HEK293 (cell line): ENCODE results near the gene DDX42.
A peak's percentile ranks its signal among the peaks of the same experiment; 100 is the strongest.

Source experiments
- FEZF1 ChIP-seq: fragments of 450-650 bp; formaldehyde crosslinking; IDR thresholded peaks from 2 replicates; pipeline ENCODE4 v1.5.1; 2016; ENCODE audit warnings: missing biosample characterization, missing genetic modification characterization
- GLIS1 ChIP-seq: fragments of 450-650 bp; formaldehyde crosslinking; IDR thresholded peaks from 2 replicates; pipeline ENCODE4 v1.5.1; 2016; ENCODE audit warnings: missing biosample characterization, missing genetic modification characterization
- HOXD13 ChIP-seq: sonication (generic); formaldehyde crosslinking; IDR thresholded peaks from 2 replicates; pipeline ENCODE4 v1.8.0; 2022; ENCODE audit warnings: missing genetic modification reagents, borderline replicate concordance
- KLF1 ChIP-seq: fragments of 450-650 bp; formaldehyde crosslinking; IDR thresholded peaks from 2 replicates; pipeline ENCODE4 v1.5.1; 2016; ENCODE audit warnings: missing biosample characterization, missing genetic modification characterization
- KLF7 ChIP-seq: fragments of 450-650 bp; formaldehyde crosslinking; IDR thresholded peaks from 2 replicates; pipeline ENCODE4 v1.5.1; 2016; ENCODE audit warnings: missing biosample characterization, missing genetic modification characterization, borderline replicate concordance
- PRDM1 ChIP-seq: fragments of 450-650 bp; formaldehyde crosslinking; IDR thresholded peaks from 2 replicates; pipeline ENCODE4; 2016; ENCODE audit warnings: missing biosample characterization, missing genetic modification characterization
- WT1 ChIP-seq: fragments of 450-650 bp; formaldehyde crosslinking; IDR thresholded peaks from 2 replicates; pipeline ENCODE4 v1.5.1; 2016; ENCODE audit warnings: missing biosample characterization, missing genetic modification characterization
- ZEB2 ChIP-seq: fragments of 450-650 bp; formaldehyde crosslinking; IDR thresholded peaks from 2 replicates; pipeline ENCODE4 v1.5.1; 2016; ENCODE audit warnings: missing biosample characterization, missing genetic modification characterization
- ZNF138 ChIP-seq: fragments of 450-650 bp; formaldehyde crosslinking; IDR thresholded peaks from 2 replicates; pipeline ENCODE4 v1.5.1; 2016; ENCODE audit warnings: missing biosample characterization, missing genetic modification characterization, borderline replicate concordance
- ZNF140 ChIP-seq: fragments of 450-650 bp; formaldehyde crosslinking; IDR thresholded peaks from 2 replicates; pipeline ENCODE4 v1.5.1; 2016; ENCODE audit warnings: missing biosample characterization, missing genetic modification characterization
- ZNF16 ChIP-seq: fragments of 450-650 bp; formaldehyde crosslinking; IDR thresholded peaks from 2 replicates; pipeline ENCODE4 v1.5.1; 2016; ENCODE audit warnings: low read depth, missing biosample characterization, missing genetic modification characterization
- ZNF184 ChIP-seq: fragments of 450-650 bp; IDR thresholded peaks from 2 replicates; pipeline ENCODE4 v1.5.1; 2018; ENCODE audit warnings: missing biosample characterization, mild to moderate bottlenecking, missing genetic modification characterization
- ZNF2 ChIP-seq: fragments of 450-650 bp; formaldehyde crosslinking; IDR thresholded peaks from 2 replicates; pipeline ENCODE4 v1.5.1; 2016; ENCODE audit warnings: missing biosample characterization, missing genetic modification characterization
- ZNF221 ChIP-seq: fragments of 450-650 bp; formaldehyde crosslinking; IDR thresholded peaks from 2 replicates; pipeline ENCODE4 v1.5.1; 2017; ENCODE audit warnings: missing biosample characterization, missing genetic modification characterization, borderline replicate concordance
- ZNF416 ChIP-seq: fragments of 450-650 bp; formaldehyde crosslinking; IDR thresholded peaks from 2 replicates; pipeline ENCODE4 v1.5.1; 2016; ENCODE audit warnings: missing biosample characterization, missing genetic modification characterization
- ZNF514 ChIP-seq: fragments of 450-650 bp; formaldehyde crosslinking; IDR thresholded peaks from 2 replicates; pipeline ENCODE4 v1.5.1; 2016; ENCODE audit warnings: missing biosample characterization, missing genetic modification characterization
- ZNF529 ChIP-seq: fragments of 450-650 bp; formaldehyde crosslinking; IDR thresholded peaks from 2 replicates; pipeline ENCODE4 v1.5.1; 2017; ENCODE audit warnings: missing genetic modification characterization, missing biosample characterization; ENCODE audit not compliant: insufficient replicate concordance
- ZNF560 ChIP-seq: fragments of 450-650 bp; formaldehyde crosslinking; IDR thresholded peaks from 2 replicates; pipeline ENCODE4 v1.5.1; 2017; ENCODE audit warnings: missing biosample characterization, missing genetic modification characterization, borderline replicate concordance
- ZNF585B ChIP-seq: fragments of 450-650 bp; formaldehyde crosslinking; IDR thresholded peaks from 2 replicates; pipeline ENCODE4 v1.5.1; 2016; ENCODE audit warnings: missing biosample characterization, missing genetic modification characterization
- ZNF654 ChIP-seq: fragments of 450-650 bp; formaldehyde crosslinking; IDR thresholded peaks from 2 replicates; pipeline ENCODE4 v1.5.1; 2016; ENCODE audit warnings: low read depth, missing biosample characterization, missing genetic modification characterization
- ZNF658 ChIP-seq: fragments of 450-650 bp; formaldehyde crosslinking; IDR thresholded peaks from 2 replicates; pipeline ENCODE4; 2016; ENCODE audit warnings: missing biosample characterization, missing genetic modification characterization
- ZNF701 ChIP-seq: fragments of 450-650 bp; formaldehyde crosslinking; IDR thresholded peaks from 2 replicates; pipeline ENCODE4 v1.5.1; 2016; ENCODE audit warnings: missing biosample characterization, missing genetic modification characterization
- ZNF777 ChIP-seq: fragments of 450-650 bp; formaldehyde crosslinking; IDR thresholded peaks from 2 replicates; pipeline ENCODE4 v1.5.1; 2017; ENCODE audit warnings: missing biosample characterization, missing genetic modification characterization, borderline replicate concordance
- ZNF785 ChIP-seq: fragments of 450-650 bp; formaldehyde crosslinking; IDR thresholded peaks from 2 replicates; pipeline ENCODE4 v1.5.1; 2016; ENCODE audit warnings: missing biosample characterization, missing genetic modification characterization
- ZNF792 ChIP-seq: fragments of 450-650 bp; formaldehyde crosslinking; IDR thresholded peaks from 2 replicates; pipeline ENCODE4 v1.5.1; 2016; ENCODE audit warnings: missing biosample characterization, missing genetic modification characterization
- TF ChIP-seq, protein P1 (sequence below): fragments of 450-650 bp; formaldehyde crosslinking; IDR thresholded peaks from 2 replicates; pipeline ENCODE4 v1.5.1; 2016; ENCODE audit warnings: missing biosample characterization, missing genetic modification characterization, borderline replicate concordance
- TF ChIP-seq, protein P2 (sequence below): fragments of 450-650 bp; IDR thresholded peaks from 2 replicates; pipeline ENCODE4 v1.5.1; 2018; ENCODE audit warnings: missing biosample characterization, mild to moderate bottlenecking, missing genetic modification characterization
- TF ChIP-seq, protein P3 (sequence below): fragments of 450-650 bp; formaldehyde crosslinking; IDR thresholded peaks from 2 replicates; pipeline ENCODE4 v1.5.1; 2017; ENCODE audit warnings: missing biosample characterization, missing genetic modification characterization
- TF ChIP-seq, protein P4 (sequence below): fragments of 450-650 bp; formaldehyde crosslinking; IDR thresholded peaks from 2 replicates; pipeline ENCODE4 v1.5.1; 2016; ENCODE audit warnings: missing biosample characterization, missing genetic modification characterization
- TF ChIP-seq, protein P5 (sequence below): fragments of 450-650 bp; formaldehyde crosslinking; IDR thresholded peaks from 2 replicates; pipeline ENCODE4 v1.5.1; 2016; ENCODE audit warnings: missing biosample characterization, missing genetic modification characterization
- TF ChIP-seq, protein P6 (sequence below): fragments of 450-650 bp; formaldehyde crosslinking; optimal IDR thresholded peaks from 2 replicates; pipeline ENCODE3; 2016; ENCODE audit warnings: missing biosample characterization, mild to moderate bottlenecking, missing genetic modification characterization

The DDX42 gene

DNA sequence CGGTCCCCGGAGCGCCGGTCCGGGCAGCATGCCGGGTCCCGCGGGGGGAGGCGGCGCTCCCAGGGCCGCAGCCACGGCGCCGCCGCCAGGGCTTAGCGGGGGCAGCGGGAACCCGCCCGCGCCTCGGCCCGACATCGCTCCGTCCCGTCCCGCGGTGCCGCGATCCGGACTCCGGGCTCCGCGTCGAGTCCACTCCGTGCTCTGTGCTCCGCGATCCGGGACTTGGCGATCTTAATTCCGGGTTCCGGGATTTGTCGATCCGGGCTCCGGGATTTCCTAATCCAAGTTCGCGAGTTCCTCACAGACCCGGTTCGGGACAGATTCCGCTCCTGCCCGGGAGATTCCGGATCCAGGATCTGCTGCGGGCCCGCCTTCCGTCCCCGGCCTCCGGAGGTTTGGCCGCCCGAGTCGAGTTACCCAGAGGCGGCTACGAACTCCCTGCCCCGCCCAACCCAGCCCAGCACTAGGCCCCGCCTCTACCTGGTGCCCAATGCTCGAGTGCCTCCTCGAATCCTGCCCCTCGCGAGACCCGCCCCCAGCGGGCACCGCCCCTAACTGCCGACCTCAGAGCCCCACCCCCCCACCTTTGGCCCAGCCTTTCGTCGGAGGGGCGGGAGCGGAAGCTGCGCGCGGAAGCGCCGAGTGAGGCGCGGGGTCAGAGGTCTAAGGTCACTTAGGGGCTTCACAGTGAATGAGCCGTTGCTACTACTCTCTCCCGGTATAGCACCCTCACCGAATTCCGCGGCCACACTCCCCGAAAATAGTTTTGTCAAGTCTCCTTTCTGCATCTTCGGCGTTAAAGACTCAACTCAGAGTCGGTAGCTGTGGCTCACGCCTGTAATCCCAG, 68.8 kb downstream of the DDX42 start, which contains the start of gene SMARCD2 (continued):
- TF ChIP-seq ZNF514 (tag by site-specific recombination) (no peak), PRDM1 (tag by site-specific recombination) (peak; percentile 74), ZNF658 (tag by site-specific recombination) (0 out of 2 replicates have a peak, but pooled peaks have one; percentile 77), ZNF16 (tag by site-specific recombination) (no peak), GLIS1 (tag by site-specific recombination) (peak; percentile 62; the same call in 1 of the 2 replicates), KLF7 (tag by site-specific recombination) (peak; percentile 95), ZNF560 (tag by site-specific recombination) (no peak), WT1 (tag by site-specific recombination) (peak; percentile 58), ZNF138 (tag by site-specific recombination) (no peak), ZNF792 (0 out of 2 replicates have a peak, but pooled peaks have one; percentile 45), ZNF701 (tag by site-specific recombination) (peak; percentile 49; the same call in 1 of the 2 replicates), ZNF585B (tag by site-specific recombination) (peak; percentile 28), ZEB2 (tag by site-specific recombination) (peak; percentile 98), ZNF2 (tag by site-specific recombination) (peak; percentile 72), ZNF777 (no peak), KLF1 (peak; percentile 78), ZNF184 (tag by site-specific recombination) (peak; percentile 96), ZNF785 (peak; percentile 97), ZNF654 (peak; percentile 30), FEZF1 (peak; percentile 34; the same call in 1 of the 2 replicates), HOXD13 (CRISPR knock-in tag) (no peak), ZNF529 (tag by site-specific recombination) (no peak), ZNF140 (tag by site-specific recombination) (no peak), ZNF416 (tag by site-specific recombination) (no peak), ZNF221 (tag by site-specific recombination) (peak; percentile 99)
- TF ChIP-seq, protein P1, sequence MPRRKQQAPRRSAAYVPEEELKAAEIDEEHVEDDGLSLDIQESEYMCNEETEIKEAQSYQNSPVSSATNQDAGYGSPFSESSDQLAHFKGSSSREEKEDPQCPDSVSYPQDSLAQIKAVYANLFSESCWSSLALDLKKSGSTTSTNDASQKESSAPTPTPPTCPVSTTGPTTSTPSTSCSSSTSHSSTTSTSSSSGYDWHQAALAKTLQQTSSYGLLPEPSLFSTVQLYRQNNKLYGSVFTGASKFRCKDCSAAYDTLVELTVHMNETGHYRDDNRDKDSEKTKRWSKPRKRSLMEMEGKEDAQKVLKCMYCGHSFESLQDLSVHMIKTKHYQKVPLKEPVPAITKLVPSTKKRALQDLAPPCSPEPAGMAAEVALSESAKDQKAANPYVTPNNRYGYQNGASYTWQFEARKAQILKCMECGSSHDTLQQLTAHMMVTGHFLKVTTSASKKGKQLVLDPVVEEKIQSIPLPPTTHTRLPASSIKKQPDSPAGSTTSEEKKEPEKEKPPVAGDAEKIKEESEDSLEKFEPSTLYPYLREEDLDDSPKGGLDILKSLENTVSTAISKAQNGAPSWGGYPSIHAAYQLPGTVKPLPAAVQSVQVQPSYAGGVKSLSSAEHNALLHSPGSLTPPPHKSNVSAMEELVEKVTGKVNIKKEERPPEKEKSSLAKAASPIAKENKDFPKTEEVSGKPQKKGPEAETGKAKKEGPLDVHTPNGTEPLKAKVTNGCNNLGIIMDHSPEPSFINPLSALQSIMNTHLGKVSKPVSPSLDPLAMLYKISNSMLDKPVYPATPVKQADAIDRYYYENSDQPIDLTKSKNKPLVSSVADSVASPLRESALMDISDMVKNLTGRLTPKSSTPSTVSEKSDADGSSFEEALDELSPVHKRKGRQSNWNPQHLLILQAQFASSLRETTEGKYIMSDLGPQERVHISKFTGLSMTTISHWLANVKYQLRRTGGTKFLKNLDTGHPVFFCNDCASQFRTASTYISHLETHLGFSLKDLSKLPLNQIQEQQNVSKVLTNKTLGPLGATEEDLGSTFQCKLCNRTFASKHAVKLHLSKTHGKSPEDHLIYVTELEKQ (tag by site-specific recombination) = peak; percentile 93; the same call in 1 of the 2 replicates
- TF ChIP-seq, protein P2, sequence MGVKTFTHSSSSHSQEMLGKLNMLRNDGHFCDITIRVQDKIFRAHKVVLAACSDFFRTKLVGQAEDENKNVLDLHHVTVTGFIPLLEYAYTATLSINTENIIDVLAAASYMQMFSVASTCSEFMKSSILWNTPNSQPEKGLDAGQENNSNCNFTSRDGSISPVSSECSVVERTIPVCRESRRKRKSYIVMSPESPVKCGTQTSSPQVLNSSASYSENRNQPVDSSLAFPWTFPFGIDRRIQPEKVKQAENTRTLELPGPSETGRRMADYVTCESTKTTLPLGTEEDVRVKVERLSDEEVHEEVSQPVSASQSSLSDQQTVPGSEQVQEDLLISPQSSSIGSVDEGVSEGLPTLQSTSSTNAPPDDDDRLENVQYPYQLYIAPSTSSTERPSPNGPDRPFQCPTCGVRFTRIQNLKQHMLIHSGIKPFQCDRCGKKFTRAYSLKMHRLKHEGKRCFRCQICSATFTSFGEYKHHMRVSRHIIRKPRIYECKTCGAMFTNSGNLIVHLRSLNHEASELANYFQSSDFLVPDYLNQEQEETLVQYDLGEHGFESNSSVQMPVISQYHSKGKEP (tag by site-specific recombination) = peak; percentile 96
- TF ChIP-seq, protein P3, sequence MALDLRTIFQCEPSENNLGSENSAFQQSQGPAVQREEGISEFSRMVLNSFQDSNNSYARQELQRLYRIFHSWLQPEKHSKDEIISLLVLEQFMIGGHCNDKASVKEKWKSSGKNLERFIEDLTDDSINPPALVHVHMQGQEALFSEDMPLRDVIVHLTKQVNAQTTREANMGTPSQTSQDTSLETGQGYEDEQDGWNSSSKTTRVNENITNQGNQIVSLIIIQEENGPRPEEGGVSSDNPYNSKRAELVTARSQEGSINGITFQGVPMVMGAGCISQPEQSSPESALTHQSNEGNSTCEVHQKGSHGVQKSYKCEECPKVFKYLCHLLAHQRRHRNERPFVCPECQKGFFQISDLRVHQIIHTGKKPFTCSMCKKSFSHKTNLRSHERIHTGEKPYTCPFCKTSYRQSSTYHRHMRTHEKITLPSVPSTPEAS (tag by site-specific recombination) = peak; percentile 65
- TF ChIP-seq, protein P4, sequence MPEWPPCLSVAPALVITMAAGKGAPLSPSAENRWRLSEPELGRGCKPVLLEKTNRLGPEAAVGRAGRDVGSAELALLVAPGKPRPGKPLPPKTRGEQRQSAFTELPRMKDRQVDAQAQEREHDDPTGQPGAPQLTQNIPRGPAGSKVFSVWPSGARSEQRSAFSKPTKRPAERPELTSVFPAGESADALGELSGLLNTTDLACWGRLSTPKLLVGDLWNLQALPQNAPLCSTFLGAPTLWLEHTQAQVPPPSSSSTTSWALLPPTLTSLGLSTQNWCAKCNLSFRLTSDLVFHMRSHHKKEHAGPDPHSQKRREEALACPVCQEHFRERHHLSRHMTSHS (tag by site-specific recombination) = peak; percentile 34; the same call in 1 of the 2 replicates
- TF ChIP-seq, protein P5, sequence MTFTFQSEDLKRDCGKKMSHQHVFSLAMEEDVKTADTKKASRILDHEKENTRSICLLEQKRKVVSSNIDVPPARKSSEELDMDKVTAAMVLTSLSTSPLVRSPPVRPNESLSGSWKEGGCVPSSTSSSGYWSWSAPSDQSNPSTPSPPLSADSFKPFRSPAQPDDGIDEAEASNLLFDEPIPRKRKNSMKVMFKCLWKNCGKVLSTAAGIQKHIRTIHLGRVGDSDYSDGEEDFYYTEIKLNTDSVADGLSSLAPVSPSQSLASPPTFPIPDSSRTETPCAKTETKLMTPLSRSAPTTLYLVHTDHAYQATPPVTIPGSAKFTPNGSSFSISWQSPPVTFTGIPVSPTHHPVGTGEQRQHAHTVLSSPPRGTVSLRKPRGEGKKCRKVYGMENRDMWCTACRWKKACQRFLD (tag by site-specific recombination) = no peak
- TF ChIP-seq, protein P6, sequence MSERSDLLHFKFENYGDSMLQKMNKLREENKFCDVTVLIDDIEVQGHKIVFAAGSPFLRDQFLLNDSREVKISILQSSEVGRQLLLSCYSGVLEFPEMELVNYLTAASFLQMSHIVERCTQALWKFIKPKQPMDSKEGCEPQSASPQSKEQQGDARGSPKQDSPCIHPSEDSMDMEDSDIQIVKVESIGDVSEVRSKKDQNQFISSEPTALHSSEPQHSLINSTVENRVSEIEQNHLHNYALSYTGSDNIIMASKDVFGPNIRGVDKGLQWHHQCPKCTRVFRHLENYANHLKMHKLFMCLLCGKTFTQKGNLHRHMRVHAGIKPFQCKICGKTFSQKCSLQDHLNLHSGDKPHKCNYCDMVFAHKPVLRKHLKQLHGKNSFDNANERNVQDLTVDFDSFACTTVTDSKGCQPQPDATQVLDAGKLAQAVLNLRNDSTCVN (tag by site-specific recombination) = peak; percentile 93
